Measurements from ENCODE around the gene ADD1.
"Not testable (repeated sequence)": the region's sequence is repeated elsewhere in the genome, so short reads cannot be mapped to it uniquely, and the experiment has no call there.

The ADD1 gene

GRCh38 chr4:2922453-2923101 lies 78.9 kb downstream of the ADD1 start:
- DNase-seq (ENCODE audit: low read depth) = not testable (repeated sequence)

GRCh38 chr4:2923141-2923551 lies 79.5 kb downstream of the ADD1 start:
- no peak for DNase-seq (ENCODE audit: low read depth)

- no peak for DNase-seq (ENCODE audit: low read depth)
These were observed 80.1 kb downstream of the ADD1 start for GRCh38 chr4:2923668-2924173.

- no peak for DNase-seq (ENCODE audit: low read depth)
These were observed 80.6 kb downstream of the ADD1 start for GRCh38 chr4:2924286-2924685.

GRCh38 chr4:2924765-2925301 lies 81.2 kb downstream of the ADD1 start:
- no peak for DNase-seq (ENCODE audit: low read depth)

- DNase-seq (ENCODE audit: low read depth) = no peak
These were observed 81.9 kb downstream of the ADD1 start for GRCh38 chr4:2925496-2925895.

- no peak for DNase-seq (ENCODE audit: low read depth)
These were observed 82.6 kb downstream of the ADD1 start for GRCh38 chr4:2925931-2926860.

- DNase-seq (ENCODE audit: low read depth) = no peak
These were observed 83.5 kb downstream of the ADD1 start for GRCh38 chr4:2927016-2927695.

- no peak for DNase-seq (ENCODE audit: low read depth)
These were observed 84.0 kb downstream of the ADD1 start for GRCh38 chr4:2927696-2928075.

GRCh38 chr4:2928242-2929176 lies 84.9 kb downstream of the ADD1 start:
- no peak for DNase-seq (ENCODE audit: low read depth)

GRCh38 chr4:2929469-2929868 lies 85.8 kb downstream of the ADD1 start:
- DNase-seq (ENCODE audit: low read depth) = no peak

GRCh38 chr4:2930135-2930757 lies 86.6 kb downstream of the ADD1 start:
- no peak for DNase-seq (ENCODE audit: low read depth)

GRCh38 chr4:2930758-2931511 lies 87.3 kb downstream of the ADD1 start:
- DNase-seq (ENCODE audit: low read depth) = no peak

GRCh38 chr4:2931512-2932301 lies 88.1 kb downstream of the ADD1 start:
- DNase-seq (ENCODE audit: low read depth) = peak; percentile 65

GRCh38 chr4:2932321-2932950 lies 88.8 kb downstream of the ADD1 start:
- no peak for DNase-seq (ENCODE audit: low read depth)

GRCh38 chr4:2932951-2933565 lies 89.4 kb downstream of the ADD1 start:
- DNase-seq (ENCODE audit: low read depth) = no peak

GRCh38 chr4:2933566-2934076 lies 90.0 kb downstream of the ADD1 start:
- no peak for DNase-seq (ENCODE audit: low read depth)
